SK-N-MC (cell line): ENCODE measurements around the gene LRCOL1.

Experiments
- DNase-seq: peaks from one replicate; pipeline ENCODE4 v3.0.0-alpha.2; 2011; ENCODE audit warnings: low read depth, low spot score
- H3K27ac ChIP-seq: fragments of 200-600 bp; sonication (generic); 2 replicates; pipeline ENCODE4 v1.5.1; 2016; ENCODE audit warnings: mixed run types
- H3K36me3 ChIP-seq: fragments of 200-600 bp; sonication (generic); 2 replicates; pipeline ENCODE4 v1.6.1; 2017; ENCODE audit warnings: antibody characterized with exemption, low read length, mixed read lengths; ENCODE audit not compliant: insufficient read depth
- H3K4me3 ChIP-seq: fragments of 200-600 bp; sonication (generic); 2 replicates; pipeline ENCODE4 v1.5.1; 2016
- H3K9ac ChIP-seq: fragments of 200-600 bp; sonication (generic); 2 replicates; pipeline ENCODE4 v1.8.0; 2017; ENCODE audit warnings: mixed run types, mixed read lengths; ENCODE audit not compliant: insufficient read length
- H3K9me3 ChIP-seq: fragments of 200-600 bp; sonication (generic); 2 replicates; pipeline ENCODE4 v1.6.1; 2017; ENCODE audit warnings: low read depth, mild to moderate bottlenecking, antibody characterized with exemption, low read length, moderate library complexity, mixed read lengths
- EZH2 ChIP-seq: fragments of 200-600 bp; sonication (generic); IDR thresholded peaks from one replicate; pipeline ENCODE4 v1.6.1; 2017; ENCODE audit warnings: antibody characterized with exemption
- FOXP2 ChIP-seq: optimal IDR thresholded peaks from 2 replicates; pipeline ENCODE3; 2011; ENCODE audit warnings: mild to moderate bottlenecking, moderate library complexity; ENCODE audit not compliant: insufficient read depth; ENCODE audit errors: extremely low read length, control extremely low read depth
- POLR2AphosphoS5 ChIP-seq: IDR thresholded peaks from 2 replicates; pipeline ENCODE4 v1.6.1; 2012; ENCODE audit warnings: mild to moderate bottlenecking, low read depth, low read length, borderline replicate concordance

The LRCOL1 gene

DNA sequence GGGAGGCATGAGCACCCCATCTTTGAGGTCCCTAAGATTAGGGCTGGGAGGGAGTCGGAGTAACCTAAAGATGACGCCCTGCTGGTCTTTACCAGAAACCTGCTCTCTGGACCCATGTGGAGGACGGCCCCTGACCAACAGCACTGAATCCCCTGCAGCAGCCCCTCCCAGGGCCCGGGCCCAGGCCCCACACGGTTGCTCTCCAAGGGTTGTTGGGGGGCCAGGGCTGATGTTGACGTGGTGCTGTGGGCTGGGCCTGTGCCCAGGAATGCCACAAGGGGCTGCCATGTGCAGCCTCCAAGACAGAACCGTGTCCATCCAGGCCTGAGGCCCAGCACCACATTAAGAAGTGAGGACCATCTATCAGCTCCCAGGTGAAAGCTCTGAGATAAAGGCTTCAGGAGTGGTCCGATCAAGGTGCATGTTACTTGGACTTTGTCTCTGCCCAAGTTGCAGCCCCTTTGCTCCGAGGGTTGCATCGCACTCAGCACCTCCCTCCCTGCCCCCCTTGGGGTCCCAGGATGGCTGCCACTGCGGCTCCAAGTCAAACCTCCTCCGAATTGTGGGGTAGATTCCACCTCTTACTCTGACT is 29.6 kb downstream of the LRCOL1 start:
- no peak for DNase-seq
- Histone ChIP-seq H3K4me3 (no peak overlapping the region), H3K9ac (no peak overlapping the region), H3K9me3 (no peaks in the 10 kb centered on the region), H3K36me3 (peaks cover 9% of the 10 kb centered on the region; the same call in 1 of the 2 replicates), H3K27ac (no peak overlapping the region)
- no peak for TF ChIP-seq FOXP2
- no peak for TF ChIP-seq EZH2
- TF ChIP-seq POLR2AphosphoS5, result no peak

DNA sequence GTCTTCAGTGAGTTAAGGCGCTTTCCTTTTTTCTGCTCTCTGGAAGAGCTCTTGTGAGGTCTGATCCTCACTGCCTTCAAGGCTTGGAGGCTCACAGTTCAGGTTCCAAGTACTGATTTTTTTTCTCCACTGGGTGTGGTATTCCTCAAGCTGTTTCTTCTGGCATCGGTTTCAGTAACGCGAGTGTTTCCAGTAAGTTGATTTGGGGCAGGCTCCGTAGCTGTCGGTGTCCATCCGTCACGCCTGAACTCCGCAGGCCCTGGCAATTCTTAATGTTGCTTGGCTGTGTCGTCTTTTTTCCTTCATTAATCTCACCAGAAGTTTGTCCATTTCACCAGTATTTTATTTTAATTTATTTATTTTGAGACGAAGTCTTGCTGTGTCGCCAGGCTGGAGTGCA is 30.6 kb downstream of the LRCOL1 start:
- Histone ChIP-seq H3K27ac (no peak overlapping the region), H3K4me3 (no peak overlapping the region), H3K9me3 (no peaks in the 10 kb centered on the region), H3K9ac (no peak overlapping the region), H3K36me3 (peaks cover 9% of the 10 kb centered on the region; the same call in 1 of the 2 replicates)
- TF ChIP-seq FOXP2 (no peak), EZH2 (no peak), POLR2AphosphoS5 (no peak)
- no peak for DNase-seq

GRCh38 chr12:132578826-132579225 is 31.6 kb downstream of the LRCOL1 start:
- no peak for DNase-seq
- no peak overlapping the region for H3K9ac ChIP-seq

DNA sequence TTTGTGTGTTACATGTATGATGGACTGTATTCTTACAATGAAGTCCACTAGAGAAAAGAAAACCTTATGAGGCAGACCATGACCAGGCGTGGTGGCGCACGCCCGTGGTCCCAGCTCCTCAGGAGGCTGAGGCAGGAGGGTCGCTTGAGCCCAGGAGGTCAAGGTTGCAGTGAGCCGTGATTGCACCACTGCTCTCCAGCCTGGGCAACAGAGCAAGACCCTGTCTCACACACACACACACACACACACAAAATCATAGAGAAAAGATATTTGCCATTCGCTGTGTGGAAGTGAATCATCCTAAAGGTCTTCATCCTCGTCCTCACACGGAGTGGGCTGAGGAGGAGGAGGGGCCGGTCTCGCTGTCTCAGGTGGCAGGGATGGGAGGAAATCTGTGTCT is 32.3 kb downstream of the LRCOL1 start:
- no peak overlapping the region for H3K27ac ChIP-seq
- H3K9me3 ChIP-seq, result no peaks in the 10 kb centered on the region
- H3K36me3 ChIP-seq, result peaks cover 9% of the 10 kb centered on the region; the same call in 1 of the 2 replicates
- TF ChIP-seq POLR2AphosphoS5, result 0 out of 2 replicates have a peak, but pooled peaks have one; percentile 20
- no peak for TF ChIP-seq FOXP2
- DNase-seq, result no peak
- no peak overlapping the region for H3K9ac ChIP-seq
- H3K4me3 ChIP-seq, result no peak overlapping the region

More at GRCh38 chr12:132578826-132579225, 31.6 kb downstream of the LRCOL1 start:
- no peaks in the 10 kb centered on the region for H3K9me3 ChIP-seq
- H3K4me3 ChIP-seq, result no peak overlapping the region
- H3K27ac ChIP-seq, result no peak overlapping the region
- peaks cover 9% of the 10 kb centered on the region; the same call in 1 of the 2 replicates for H3K36me3 ChIP-seq
- TF ChIP-seq FOXP2 (no peak), EZH2 (no peak), POLR2AphosphoS5 (no peak)

DNA sequence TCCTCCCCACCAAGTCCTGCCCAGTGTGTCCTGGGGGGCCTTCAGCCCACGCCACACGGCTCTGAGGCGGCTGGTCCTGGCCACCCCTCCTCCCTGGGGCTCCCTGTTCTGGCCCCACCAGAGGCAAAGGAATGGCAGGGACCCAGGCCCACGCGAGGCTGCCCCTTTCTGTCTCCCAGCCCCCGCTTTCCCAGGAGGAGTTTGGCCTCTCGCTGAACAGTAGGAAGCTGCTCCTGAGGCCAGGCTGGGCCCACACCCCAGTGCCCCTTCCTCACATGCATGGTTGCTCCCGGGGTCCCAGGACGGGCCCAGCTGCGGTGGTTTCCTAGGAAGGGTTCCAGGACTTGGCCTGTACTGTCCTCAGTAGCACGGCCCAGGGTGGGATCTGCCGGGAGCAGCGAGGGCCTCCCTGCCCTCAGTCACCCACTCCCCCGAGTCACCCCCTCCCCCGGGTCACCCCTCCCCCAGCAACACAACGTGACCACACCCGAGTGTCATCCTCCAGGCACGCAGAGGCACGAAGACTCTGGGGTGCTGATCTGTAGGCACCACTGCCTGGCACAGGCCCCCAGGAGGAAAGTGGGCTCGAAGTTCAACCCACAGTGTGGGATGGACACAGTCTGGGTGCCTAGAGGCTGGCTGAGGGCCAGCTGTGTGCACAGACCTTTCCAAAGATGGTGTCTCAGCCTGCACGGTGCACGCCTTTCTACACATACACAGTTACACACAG is 33.0 kb downstream of the LRCOL1 start:
- Histone ChIP-seq H3K36me3 (peaks cover 9% of the 10 kb centered on the region; the same call in 1 of the 2 replicates), H3K9ac (no peak overlapping the region), H3K27ac (no peak overlapping the region), H3K4me3 (no peak overlapping the region), H3K9me3 (no peaks in the 10 kb centered on the region)
- DNase-seq, result no peak
- TF ChIP-seq POLR2AphosphoS5 (no peak), FOXP2 (no peak), EZH2 (no peak)

DNA sequence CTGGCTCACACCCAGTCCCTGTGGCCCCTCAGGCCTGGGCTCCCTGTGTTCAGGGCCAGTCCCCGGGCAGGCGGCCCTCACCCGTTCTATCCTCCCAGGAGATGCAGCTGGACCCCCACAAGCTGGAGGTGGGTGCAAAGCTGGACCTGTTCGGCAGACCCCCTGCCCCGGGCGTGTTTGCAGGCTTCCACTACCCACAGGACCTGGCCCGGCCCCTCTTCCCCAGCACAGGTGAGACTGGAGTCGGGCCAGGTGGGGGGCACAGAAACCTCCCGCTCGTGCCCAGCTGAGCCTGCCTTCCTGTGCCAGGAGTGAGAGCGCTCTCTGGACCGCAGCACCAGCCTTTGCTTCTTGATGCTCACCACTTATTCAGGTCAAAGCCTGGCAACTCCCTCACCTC is 33.7 kb downstream of the LRCOL1 start:
- Histone ChIP-seq H3K4me3 (no peak overlapping the region), H3K36me3 (peaks cover 9% of the 10 kb centered on the region; the same call in 1 of the 2 replicates), H3K27ac (no peak overlapping the region), H3K9ac (no peak overlapping the region), H3K9me3 (no peaks in the 10 kb centered on the region)
- TF ChIP-seq POLR2AphosphoS5 (no peak), EZH2 (no peak), FOXP2 (no peak)
- no peak for DNase-seq

- Histone ChIP-seq H3K36me3 (peaks cover 6% of the 10 kb centered on the region; the same call in 1 of the 2 replicates), H3K9ac (no peak overlapping the region)
- TF ChIP-seq FOXP2 (no peak), POLR2AphosphoS5 (no peak), EZH2 (no peak)
These were observed 34.7 kb downstream of the LRCOL1 start for GRCh38 chr12:132575661-132576060.

GRCh38 chr12:132574271-132574996 is 35.9 kb downstream of the LRCOL1 start:
- Histone ChIP-seq H3K4me3 (no peak overlapping the region), H3K9me3 (no peaks in the 10 kb centered on the region), H3K36me3 (peaks cover 6% of the 10 kb centered on the region; the same call in 1 of the 2 replicates), H3K9ac (no peak overlapping the region), H3K27ac (no peak overlapping the region)
- DNase-seq, result no peak
- TF ChIP-seq POLR2AphosphoS5 (no peak), EZH2 (no peak), FOXP2 (no peak)

More at GRCh38 chr12:132575661-132576060, 34.7 kb downstream of the LRCOL1 start:
- DNase-seq, result no peak
- H3K4me3 ChIP-seq, result no peak overlapping the region
- no peak overlapping the region for H3K27ac ChIP-seq
- H3K9me3 ChIP-seq, result no peaks in the 10 kb centered on the region
